SK-N-SH (cell line): Measurements from ENCODE around the gene MGLL.

ENCODE experiments used
- CTCF ChIP-seq: fragments of 200-600 bp; sonication (generic); IDR thresholded peaks from 2 replicates; pipeline ENCODE4 v1.6.1; 2017; ENCODE audit warnings: antibody characterized with exemption, mild to moderate bottlenecking, moderate library complexity
- EP300 ChIP-seq, 2 experiments: IDR thresholded peaks; 2 replicates each; pipeline versions ENCODE4 v1.4.0 to v1.6.1; 2012; ENCODE audit warnings: borderline replicate concordance in 1 of 2, low read depth in 1 of 2, low read length in 1 of 2
- EZH2phosphoT487 ChIP-seq: fragments of 200-600 bp; sonication (generic); IDR thresholded peaks from 2 replicates; pipeline ENCODE4 v1.6.1; 2017; ENCODE audit warnings: low read depth, mixed run types, mild to moderate bottlenecking, antibody characterized with exemption, moderate library complexity, borderline replicate concordance
- FOXJ3 ChIP-seq: sonication (generic); formaldehyde crosslinking; IDR thresholded peaks from 2 replicates; pipeline ENCODE4 v1.5.1; 2020; ENCODE audit warnings: mild to moderate bottlenecking, missing genetic modification reagents
- FOXM1 ChIP-seq: IDR thresholded peaks from 2 replicates; pipeline ENCODE4 v1.4.0; 2012; ENCODE audit warnings: low read depth, mild to moderate bottlenecking
- IRF3 ChIP-seq: fragments of 150-350 bp; IDR thresholded peaks from 2 replicates; pipeline ENCODE4 v1.6.1; 2016; ENCODE audit warnings: mild to moderate bottlenecking, low read depth, low read length
- JUND ChIP-seq: IDR thresholded peaks from 2 replicates; pipeline ENCODE4 v1.4.0; 2012
- RAD21 ChIP-seq: IDR thresholded peaks from 2 replicates; pipeline ENCODE4 v1.6.1; 2012; ENCODE audit warnings: mild to moderate bottlenecking, low read length
- RFX5 ChIP-seq: IDR thresholded peaks from 2 replicates; pipeline ENCODE4 v1.6.1; 2012; ENCODE audit warnings: mild to moderate bottlenecking, improper control_type of control experiment, low read length
- YY1 ChIP-seq: IDR thresholded peaks from 2 replicates; pipeline ENCODE4 v1.4.0; 2012; ENCODE audit warnings: low read depth, mild to moderate bottlenecking

GRCh38 chr3:127720985-127721935, 101.1 kb downstream of the MGLL start:
- no peak for TF ChIP-seq IRF3
- no peak for TF ChIP-seq EZH2phosphoT487
- TF ChIP-seq CTCF = no peak
- no peak for TF ChIP-seq RFX5
- no peak for TF ChIP-seq FOXJ3 (CRISPR knock-in tag)
- no peak for TF ChIP-seq JUND
- no peak for TF ChIP-seq FOXM1
- TF ChIP-seq EP300 (IDR thresholded peaks at IDR 0.05; ENCODE audit: borderline replicate concordance in 1 of 2, low read depth in 1 of 2, low read length in 1 of 2) = no peak
- TF ChIP-seq YY1 = no peak
- TF ChIP-seq RAD21 = no peak
